Osteocyte (in vitro differentiated cells): ENCODE data around the gene BABAM2. TPM values are rescaled to one million over a fixed set of nuclear protein-coding genes. Genes with fewer than 3 reads are reported as not detected.

Source experiments
- DNase-seq: peaks from one replicate; pipeline ENCODE4 v3.0.0; 2021; ENCODE audit warnings: mixed read lengths; ENCODE audit not compliant: unreplicated experiment; ENCODE audit errors: extremely low spot score
- H3K27ac Mint-ChIP-seq: one replicate; pipeline ENCODE4 v1.8.0; 2021; ENCODE audit warnings: mild to moderate bottlenecking, mixed read lengths; ENCODE audit not compliant: unreplicated experiment
- H3K27me3 Mint-ChIP-seq: one replicate; pipeline ENCODE4 v1.8.0; 2021; ENCODE audit warnings: mixed read lengths; ENCODE audit not compliant: unreplicated experiment
- H3K36me3 Mint-ChIP-seq: one replicate; pipeline ENCODE4 v1.8.0; 2021; ENCODE audit warnings: mixed read lengths; ENCODE audit not compliant: unreplicated experiment
- H3K4me1 Mint-ChIP-seq: one replicate; pipeline ENCODE4 v1.8.0; 2021; ENCODE audit warnings: mixed read lengths; ENCODE audit not compliant: unreplicated experiment
- H3K4me3 Mint-ChIP-seq: one replicate; pipeline ENCODE4 v1.8.0; 2021; ENCODE audit warnings: mild to moderate bottlenecking, moderate library complexity, mixed read lengths; ENCODE audit not compliant: unreplicated experiment
- H3K9me3 Mint-ChIP-seq: one replicate; pipeline ENCODE4 v1.8.0; 2021; ENCODE audit warnings: mixed read lengths; ENCODE audit not compliant: unreplicated experiment
- CTCF ChIP-seq: fragments of 200-600 bp; sonication (generic); IDR thresholded peaks from 2 replicates; pipeline ENCODE4 v1.5.0; 2021; ENCODE audit warnings: antibody characterized with exemption, mild to moderate bottlenecking, moderate library complexity
- total RNA-seq: library from RNA; stranded (reverse); gene quantifications from 2 replicates; pipeline ENCODE4 v1.2.1, GENCODE V29; 2021

Gene BABAM2
- total RNA-seq, 1 donor from 2014 or later: 43.6 TPM

- H3K9me3 Mint-ChIP-seq: peaks cover 4% of the 10 kb centered on the region
- peaks cover 17% of the 10 kb centered on the region for H3K4me1 Mint-ChIP-seq
- no peak for TF ChIP-seq CTCF
- no peaks in the 10 kb centered on the region for H3K27me3 Mint-ChIP-seq
- DNase-seq: no peak
- peak overlapping the region; percentile 67 for H3K27ac Mint-ChIP-seq
- H3K4me3 Mint-ChIP-seq: no peak overlapping the region
- peaks cover 20% of the 10 kb centered on the region for H3K36me3 Mint-ChIP-seq
Measured at GRCh38 chr2:27992787-27993401, 102.4 kb downstream of the BABAM2 start.

GRCh38 chr2:27993402-27993787, 102.9 kb downstream of the BABAM2 start:
- Mint-ChIP-seq H3K27me3 (no peaks in the 10 kb centered on the region), H3K4me3 (no peak overlapping the region), H3K27ac (no peak overlapping the region), H3K36me3 (peaks cover 20% of the 10 kb centered on the region), H3K9me3 (peaks cover 4% of the 10 kb centered on the region), H3K4me1 (peaks cover 17% of the 10 kb centered on the region)
- DNase-seq: no peak
- TF ChIP-seq CTCF: no peak

GRCh38 chr2:27993950-27994728, 103.6 kb downstream of the BABAM2 start:
- no peak overlapping the region for H3K27ac Mint-ChIP-seq
- H3K4me3 Mint-ChIP-seq: no peak overlapping the region
- no peak for TF ChIP-seq CTCF
- H3K4me1 Mint-ChIP-seq: peaks cover 17% of the 10 kb centered on the region
- no peak for DNase-seq
- H3K9me3 Mint-ChIP-seq: peaks cover 4% of the 10 kb centered on the region
- H3K27me3 Mint-ChIP-seq: no peaks in the 10 kb centered on the region
- peaks cover 16% of the 10 kb centered on the region for H3K36me3 Mint-ChIP-seq

GRCh38 chr2:27996156-27996922, 105.8 kb downstream of the BABAM2 start:
- Mint-ChIP-seq H3K27me3 (no peaks in the 10 kb centered on the region), H3K4me3 (no peak overlapping the region), H3K36me3 (peaks cover 16% of the 10 kb centered on the region), H3K9me3 (peaks cover 11% of the 10 kb centered on the region), H3K27ac (no peak overlapping the region), H3K4me1 (peaks cover 15% of the 10 kb centered on the region)
- no peak for DNase-seq
- TF ChIP-seq CTCF: no peak

DNA sequence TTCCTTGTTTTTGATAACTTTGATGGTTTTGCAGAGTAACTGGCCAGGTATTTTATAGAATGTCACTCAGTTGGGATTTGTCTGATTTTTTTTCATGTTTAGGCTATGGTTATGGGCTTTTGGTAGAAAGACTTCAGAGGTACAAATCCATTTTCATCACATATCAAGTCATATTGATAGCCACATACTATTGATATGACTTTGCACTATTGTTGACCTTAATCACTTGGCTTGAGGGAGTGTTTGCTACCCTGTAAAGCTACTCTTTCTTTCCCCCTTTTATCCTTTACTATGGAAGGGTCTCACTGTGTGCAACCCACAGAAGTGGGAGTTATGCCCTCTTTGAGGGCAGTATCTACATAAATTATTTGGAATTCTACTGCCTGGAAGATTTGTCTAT, 109.8 kb downstream of the BABAM2 start:
- no peak for DNase-seq
- H3K36me3 Mint-ChIP-seq: peaks cover 13% of the 10 kb centered on the region
- H3K4me3 Mint-ChIP-seq: no peak overlapping the region
- peaks cover 7% of the 10 kb centered on the region for H3K4me1 Mint-ChIP-seq
- no peak overlapping the region for H3K27ac Mint-ChIP-seq
- no peak for TF ChIP-seq CTCF
- no peaks in the 10 kb centered on the region for H3K27me3 Mint-ChIP-seq
- H3K9me3 Mint-ChIP-seq: peaks cover 12% of the 10 kb centered on the region
